Ovary (tissue), 3 donors: ENCODE results near the gene FARS2.

Experiments
- CTCF ChIP-seq, 3 donors: fragments of 450-650 bp in 2 of 3; fragments of 200-600 bp in 1 of 3; IDR thresholded peaks; one replicate each; pipeline versions ENCODE4 v1.5.1 to v1.8.0; 2016 to 2022; ENCODE audit warnings: antibody characterized with exemption in 3 of 3, mild to moderate bottlenecking in 1 of 3
- POLR2A ChIP-seq: fragments of 450-650 bp; IDR thresholded peaks from one replicate; pipeline ENCODE4 v1.6.1; 2017; ENCODE audit warnings: antibody characterized with exemption, mild to moderate bottlenecking, moderate library complexity
- donor health status: DM: no; HTN: no; CAD: no.

GRCh38 chr6:5447921-5448320 is 186.6 kb downstream of the FARS2 start:
- TF ChIP-seq POLR2A (no peak), CTCF (IDR thresholded peaks at IDR 0.05) (no peak)
